HEK293 (cell line): ENCODE results near the gene PLEKHA3.

ENCODE experiments used
- HOXC10 ChIP-seq: sonication (generic); formaldehyde crosslinking; IDR thresholded peaks from 2 replicates; pipeline ENCODE4 v1.8.1; 2023; ENCODE audit warnings: mild to moderate bottlenecking, missing genetic modification reagents
- ZNF596 ChIP-seq: fragments of 450-650 bp; IDR thresholded peaks from 2 replicates; pipeline ENCODE4 v1.5.0; 2018; ENCODE audit warnings: missing biosample characterization, mild to moderate bottlenecking, missing genetic modification characterization, moderate library complexity
- TF ChIP-seq, protein P1 (sequence below): fragments of 450-650 bp; formaldehyde crosslinking; IDR thresholded peaks from 2 replicates; pipeline ENCODE4 v1.5.1; 2016; ENCODE audit warnings: missing biosample characterization, missing genetic modification characterization

DNA sequence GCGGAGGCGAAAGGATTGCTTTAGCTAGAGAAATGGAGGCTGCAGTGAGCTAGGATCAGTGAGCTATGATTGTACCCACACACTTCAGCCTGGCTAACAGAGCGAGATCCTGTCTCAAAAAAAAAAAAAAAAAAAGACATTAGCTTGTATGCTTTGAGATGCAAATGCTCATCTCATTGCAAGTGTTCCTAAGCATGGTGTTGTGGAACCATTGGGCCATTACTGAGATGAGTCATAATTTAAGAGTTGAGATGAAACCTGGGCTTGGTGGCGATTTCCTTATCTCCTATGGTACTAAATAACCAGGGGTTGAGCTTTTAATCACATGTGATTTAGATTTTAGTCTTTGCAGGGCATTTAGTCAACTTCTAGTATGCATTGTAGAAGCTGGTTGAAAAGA is 2.2 kb downstream of the PLEKHA3 start:
- TF ChIP-seq, protein P1, sequence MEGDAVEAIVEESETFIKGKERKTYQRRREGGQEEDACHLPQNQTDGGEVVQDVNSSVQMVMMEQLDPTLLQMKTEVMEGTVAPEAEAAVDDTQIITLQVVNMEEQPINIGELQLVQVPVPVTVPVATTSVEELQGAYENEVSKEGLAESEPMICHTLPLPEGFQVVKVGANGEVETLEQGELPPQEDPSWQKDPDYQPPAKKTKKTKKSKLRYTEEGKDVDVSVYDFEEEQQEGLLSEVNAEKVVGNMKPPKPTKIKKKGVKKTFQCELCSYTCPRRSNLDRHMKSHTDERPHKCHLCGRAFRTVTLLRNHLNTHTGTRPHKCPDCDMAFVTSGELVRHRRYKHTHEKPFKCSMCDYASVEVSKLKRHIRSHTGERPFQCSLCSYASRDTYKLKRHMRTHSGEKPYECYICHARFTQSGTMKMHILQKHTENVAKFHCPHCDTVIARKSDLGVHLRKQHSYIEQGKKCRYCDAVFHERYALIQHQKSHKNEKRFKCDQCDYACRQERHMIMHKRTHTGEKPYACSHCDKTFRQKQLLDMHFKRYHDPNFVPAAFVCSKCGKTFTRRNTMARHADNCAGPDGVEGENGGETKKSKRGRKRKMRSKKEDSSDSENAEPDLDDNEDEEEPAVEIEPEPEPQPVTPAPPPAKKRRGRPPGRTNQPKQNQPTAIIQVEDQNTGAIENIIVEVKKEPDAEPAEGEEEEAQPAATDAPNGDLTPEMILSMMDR: no peak
- TF ChIP-seq HOXC10 (no peak), ZNF596 (tag by site-specific recombination) (no peak)
